Fibroblast of peridontal ligament (primary cell): Measurements from ENCODE around the gene FJX1.

ENCODE experiments used
- DNase-seq: peaks from one replicate; pipeline ENCODE4 v3.0.0-alpha.2; 2010; ENCODE audit errors: extremely low read depth

FJX1 gene

DNA sequence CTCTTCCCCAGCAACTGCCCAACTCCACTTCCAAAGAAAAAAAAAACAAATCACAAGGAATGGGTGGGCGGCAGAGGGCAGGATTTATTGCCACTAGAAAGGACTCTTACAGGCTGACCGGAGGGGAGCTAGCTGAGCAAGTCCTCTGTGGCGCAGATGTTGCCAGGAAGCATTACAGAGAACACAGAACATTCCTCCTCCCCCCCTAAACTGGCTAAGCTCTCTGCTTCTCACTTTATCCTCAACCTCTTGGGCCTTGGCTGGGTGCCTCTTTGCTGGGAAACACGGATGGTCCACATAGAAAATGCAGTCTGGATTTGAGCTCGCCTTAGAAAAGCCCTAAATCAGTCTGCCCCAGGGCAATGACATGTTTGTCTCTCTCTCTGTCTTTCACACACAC is 12.6 kb upstream of the FJX1 start:
- no peak for DNase-seq

DNA sequence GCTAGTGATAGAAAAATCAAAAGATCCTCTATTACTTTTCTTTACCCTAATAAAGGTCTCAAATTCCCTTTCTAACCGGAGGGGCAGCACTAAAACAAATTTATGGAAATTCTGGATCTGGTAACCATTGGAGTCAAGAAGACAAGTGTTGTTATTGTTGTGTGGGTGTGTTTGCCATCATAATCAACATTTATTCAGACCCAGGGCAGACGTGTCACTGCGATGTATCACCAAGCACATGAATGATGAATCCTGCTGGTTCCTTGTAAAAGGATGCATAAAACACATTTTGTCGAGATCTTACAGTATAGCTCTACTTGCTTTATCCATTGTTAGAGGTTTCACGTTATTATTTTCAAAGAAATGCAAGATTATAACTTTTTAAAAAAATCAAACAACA is 12.1 kb upstream of the FJX1 start:
- no peak for DNase-seq

DNA sequence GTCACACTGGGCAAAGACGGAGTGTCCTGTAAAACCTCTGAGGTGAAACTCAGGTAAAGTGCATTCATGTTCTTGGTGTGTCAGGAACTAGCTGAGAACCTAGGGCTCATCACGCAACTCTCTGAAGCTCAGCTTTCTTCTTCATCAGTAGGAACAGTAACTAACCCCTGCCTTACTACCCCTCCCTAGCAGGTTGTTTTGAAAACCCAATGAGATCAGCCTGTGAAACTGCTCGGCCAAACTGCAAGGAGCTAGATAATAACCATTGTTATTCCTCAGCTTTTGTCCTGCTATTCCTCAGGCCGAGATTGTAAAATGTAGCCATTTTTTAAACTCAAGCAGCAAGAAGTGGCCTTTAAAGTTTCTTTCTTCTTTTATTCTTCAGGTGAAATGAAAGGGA is 9.8 kb upstream of the FJX1 start:
- DNase-seq: no peak

DNA sequence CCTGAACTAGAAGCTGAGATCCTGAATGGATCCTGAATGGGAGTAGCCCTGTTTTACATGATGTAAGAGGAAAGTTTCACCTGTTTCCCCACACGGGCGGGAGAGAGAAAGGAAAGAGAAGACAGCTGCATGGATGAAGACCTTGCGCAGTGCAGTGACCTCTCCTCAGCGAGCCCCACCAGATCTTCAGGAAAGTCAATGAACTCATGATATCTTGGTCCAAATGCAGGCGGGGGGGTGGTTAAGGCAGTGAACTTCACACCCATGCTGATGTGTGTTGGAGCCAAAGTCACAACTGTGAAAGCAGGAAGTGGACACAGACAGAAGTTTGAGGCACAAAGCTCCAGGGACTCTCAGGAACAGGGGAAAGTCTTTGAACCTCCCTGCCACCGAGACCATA is 8.6 kb upstream of the FJX1 start:
- no peak for DNase-seq

DNA sequence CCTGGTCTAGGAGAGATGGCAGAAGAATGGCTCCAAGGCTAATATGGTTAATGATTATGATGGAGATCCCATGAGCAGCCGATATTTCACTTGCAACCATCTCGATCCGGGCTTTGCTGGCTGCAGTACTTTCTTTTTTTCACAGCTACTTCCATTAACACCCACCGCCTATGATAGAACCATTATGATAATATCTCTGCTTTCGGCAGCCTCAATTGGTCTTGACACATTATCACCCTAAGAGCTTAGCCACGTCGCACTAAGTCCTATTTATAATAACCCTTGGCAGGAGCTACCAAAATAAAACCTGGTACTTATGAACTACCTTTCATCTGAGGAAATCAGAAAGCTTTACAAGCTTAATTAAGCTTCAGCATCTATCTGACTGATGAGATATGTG is 7.6 kb upstream of the FJX1 start:
- DNase-seq: no peak

DNA sequence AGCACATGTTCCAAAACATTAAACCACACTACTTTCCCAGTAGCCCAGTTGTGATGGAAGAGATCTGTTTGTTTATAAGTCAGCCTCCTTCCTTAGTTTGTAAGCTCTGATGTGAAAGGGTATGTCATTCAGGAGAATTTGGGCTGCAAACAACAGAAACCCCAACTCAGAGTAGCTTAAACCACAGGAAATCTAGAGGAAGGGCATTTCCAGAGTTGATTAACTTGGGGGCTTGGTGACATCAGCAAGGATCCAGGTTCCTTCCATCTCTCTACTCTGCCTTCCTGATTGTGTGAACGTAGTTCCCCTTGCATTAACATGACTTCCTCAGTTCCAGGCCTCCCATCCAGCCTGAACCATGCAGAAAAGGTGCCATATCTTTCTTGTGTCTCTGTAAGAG is 6.5 kb upstream of the FJX1 start:
- no peak for DNase-seq

DNA sequence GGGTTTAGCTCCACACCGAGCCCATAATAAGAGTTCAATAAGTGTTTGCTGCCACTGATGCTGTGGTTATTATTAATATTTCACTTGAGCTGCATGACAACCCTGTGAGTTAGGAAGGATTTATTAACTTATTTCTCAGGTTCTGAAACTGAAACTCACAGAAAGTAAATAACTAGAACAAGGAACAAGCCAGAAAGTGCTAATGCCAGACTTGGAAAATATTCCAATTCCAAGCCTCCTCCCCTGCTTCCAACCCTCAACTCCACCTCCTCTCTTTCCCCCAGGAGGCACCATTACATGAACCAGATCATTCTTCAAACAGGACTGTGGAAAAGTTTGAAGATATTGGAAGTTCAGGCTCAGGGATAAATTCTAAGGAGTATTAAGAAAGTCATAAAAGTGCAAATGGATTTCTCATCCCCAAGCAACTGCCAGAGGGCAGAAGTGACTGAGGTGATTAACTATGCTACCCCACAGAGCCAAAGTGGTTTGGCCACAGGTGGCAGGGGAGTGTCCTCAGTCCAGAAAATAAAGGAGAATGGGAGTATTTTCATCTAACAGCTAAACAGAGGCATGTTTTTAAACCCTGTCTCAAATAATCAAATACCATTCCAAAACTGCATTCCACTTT is 3.2 kb upstream of the FJX1 start:
- DNase-seq: no peak

DNA sequence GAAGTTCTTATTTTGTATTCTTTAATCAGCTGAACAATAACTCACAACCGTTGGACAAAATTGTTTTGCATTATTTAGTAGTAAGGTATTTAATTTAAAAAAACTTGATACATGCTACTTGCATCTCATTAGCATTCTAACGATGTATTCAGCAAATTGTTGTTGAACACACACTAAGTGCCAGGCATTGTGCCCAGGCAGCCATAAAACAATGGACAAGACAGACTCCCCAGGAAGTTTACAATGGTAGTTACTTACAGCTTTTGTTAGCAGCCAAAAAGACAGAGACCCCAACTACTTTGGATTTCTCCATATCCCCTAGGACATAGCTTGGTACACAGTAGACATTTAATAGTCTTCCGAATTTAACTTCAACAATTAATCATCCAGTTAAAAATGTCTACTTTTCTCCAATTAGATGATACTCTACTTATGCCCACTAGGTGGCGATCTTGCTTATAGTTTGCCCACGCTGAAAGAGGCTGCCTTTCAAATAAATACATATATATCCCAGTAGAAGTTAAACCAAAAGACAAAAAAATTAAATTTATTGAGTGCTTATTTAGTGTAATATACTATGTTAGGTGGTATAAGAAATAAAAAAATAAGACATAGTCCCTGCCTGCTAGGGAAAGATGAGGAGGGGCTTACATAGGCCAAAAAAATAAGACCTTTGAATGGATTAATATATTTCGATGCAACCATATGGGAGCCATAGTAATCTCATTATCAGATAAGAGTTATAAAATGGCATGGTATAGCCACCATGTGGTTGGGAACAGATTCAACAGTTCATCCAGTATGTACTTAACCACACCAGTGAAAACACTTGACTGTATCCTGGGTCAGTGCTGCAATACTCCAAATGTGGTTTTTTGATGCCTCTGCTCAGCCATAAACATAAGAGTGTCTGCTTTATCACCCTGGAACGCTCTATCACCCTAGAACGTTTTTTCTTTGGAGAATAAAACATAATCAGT is 2.0 kb upstream of the FJX1 start:
- DNase-seq: peak; percentile 75

DNA sequence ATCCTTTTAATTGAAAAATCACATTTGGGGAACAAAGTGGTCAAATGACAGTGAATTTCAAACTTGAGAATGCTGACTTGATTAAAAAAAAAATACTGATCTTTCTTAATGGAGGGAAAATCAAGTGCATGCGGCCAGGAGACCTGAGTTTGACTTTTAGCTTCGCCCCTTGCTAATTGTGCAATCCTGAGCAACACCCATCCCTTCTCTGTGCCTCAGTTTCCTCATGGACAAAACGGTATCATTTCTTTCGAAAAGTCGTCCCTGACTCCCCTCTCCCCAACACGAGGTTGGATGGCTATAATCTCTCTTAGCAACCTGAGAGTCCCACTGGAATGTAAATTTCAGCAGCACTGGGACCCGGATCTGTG is 959 bp upstream of the FJX1 start:
- DNase-seq: no peak

DNA sequence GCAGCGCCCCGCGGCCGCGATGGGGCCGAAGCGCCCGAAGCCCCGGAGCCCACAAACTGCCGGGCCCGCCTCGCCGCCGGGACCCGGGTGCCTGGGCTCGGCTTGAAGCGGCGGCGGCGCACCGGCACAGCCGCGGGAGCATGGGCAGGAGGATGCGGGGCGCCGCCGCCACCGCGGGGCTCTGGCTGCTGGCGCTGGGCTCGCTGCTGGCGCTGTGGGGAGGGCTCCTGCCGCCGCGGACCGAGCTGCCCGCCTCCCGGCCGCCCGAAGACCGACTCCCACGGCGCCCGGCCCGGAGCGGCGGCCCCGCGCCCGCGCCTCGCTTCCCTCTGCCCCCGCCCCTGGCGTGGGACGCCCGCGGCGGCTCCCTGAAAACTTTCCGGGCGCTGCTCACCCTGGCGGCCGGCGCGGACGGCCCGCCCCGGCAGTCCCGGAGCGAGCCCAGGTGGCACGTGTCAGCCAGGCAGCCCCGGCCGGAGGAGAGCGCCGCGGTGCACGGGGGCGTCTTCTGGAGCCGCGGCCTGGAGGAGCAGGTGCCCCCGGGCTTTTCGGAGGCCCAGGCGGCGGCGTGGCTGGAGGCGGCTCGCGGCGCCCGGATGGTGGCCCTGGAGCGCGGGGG is 346 bp downstream of the FJX1 start:
- DNase-seq: no peak

DNA sequence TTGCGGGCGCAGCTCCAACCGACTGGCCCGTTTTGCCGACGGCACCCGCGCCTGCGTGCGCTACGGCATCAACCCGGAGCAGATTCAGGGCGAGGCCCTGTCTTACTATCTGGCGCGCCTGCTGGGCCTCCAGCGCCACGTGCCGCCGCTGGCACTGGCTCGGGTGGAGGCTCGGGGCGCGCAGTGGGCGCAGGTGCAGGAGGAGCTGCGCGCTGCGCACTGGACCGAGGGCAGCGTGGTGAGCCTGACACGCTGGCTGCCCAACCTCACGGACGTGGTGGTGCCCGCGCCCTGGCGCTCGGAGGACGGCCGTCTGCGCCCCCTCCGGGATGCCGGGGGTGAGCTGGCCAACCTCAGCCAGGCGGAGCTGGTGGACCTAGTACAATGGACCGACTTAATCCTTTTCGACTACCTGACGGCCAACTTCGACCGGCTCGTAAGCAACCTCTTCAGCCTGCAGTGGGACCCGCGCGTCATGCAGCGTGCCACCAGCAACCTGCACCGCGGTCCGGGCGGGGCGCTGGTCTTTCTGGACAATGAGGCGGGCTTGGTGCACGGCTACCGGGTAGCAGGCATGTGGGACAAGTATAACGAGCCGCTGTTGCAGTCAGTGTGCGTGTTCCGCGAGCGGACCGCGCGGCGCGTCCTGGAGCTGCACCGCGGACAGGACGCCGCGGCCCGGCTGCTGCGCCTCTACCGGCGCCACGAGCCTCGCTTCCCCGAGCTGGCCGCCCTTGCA is 1.0 kb downstream of the FJX1 start:
- no peak for DNase-seq

DNA sequence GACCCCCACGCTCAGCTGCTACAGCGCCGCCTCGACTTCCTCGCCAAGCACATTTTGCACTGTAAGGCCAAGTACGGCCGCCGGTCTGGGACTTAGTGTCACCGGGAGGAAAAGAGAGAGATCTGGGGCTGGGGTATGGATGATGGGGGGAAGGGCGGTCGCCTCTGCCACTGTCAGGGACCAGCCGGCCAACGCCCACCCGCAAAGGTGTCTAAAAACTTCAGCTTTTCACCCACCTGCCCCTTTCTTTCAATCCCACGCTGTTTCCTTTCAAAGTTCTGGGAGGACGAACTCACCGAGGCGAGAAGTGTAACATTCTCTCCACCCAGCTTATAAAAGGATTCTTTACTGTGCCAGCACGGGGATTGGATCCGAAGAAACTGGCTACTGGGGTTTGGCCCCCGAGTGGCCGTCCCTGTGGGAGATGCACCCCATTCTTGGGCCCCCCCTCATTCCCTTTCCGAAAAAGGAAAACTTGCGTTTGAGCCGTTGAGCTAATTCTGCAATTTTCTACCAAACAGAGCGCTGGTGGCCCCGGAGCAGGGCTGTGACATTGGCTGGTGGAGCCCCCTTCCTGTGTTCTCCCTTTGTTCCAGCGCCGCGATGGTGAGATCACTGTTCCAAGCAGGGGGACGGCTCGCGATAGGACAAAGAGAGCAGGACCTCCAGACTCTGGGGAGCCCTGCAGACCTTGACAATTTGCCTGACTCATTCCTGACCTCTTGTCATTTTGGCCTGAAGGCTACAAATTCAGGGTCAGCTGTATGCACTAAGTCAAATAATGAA is 1.8 kb downstream of the FJX1 start:
- DNase-seq: no peak

DNA sequence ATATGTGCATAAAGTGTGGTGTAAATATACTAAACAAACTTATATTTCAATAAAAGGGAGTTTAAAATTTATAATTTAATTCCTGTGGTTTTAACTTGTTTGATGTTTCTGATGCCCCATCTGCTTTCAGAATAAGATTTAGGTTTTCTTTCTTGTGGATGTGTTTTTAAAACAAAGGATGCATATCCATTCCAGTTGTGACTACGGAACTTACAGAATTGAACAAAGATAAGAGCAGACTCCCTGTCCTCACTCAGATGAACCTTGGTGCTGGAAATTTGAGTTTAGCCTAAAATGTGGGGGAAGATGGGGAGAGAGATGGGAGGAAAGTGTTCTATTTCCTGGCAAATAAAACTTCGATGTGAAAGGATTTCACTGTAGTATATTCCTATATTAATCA is 2.5 kb downstream of the FJX1 start:
- DNase-seq: no peak

DNA sequence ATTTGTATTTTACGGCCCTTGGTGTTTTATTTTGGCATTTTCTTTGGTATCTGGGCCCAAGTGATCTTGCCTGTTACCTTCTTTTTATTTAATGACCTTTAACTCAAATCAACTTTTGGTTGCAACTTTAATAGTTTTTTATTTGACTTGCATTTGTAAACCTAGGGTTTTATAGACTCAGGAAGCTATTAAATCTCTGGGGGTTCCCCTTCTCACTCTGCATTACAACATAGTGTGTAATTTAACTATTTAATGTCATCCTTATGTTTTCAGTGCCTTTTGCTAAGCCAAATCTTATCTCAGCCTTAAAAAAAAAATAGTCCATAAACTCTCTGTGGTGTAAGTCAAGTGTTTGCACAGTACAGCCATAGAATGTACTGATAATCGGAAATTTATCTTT is 3.4 kb downstream of the FJX1 start:
- no peak for DNase-seq

DNA sequence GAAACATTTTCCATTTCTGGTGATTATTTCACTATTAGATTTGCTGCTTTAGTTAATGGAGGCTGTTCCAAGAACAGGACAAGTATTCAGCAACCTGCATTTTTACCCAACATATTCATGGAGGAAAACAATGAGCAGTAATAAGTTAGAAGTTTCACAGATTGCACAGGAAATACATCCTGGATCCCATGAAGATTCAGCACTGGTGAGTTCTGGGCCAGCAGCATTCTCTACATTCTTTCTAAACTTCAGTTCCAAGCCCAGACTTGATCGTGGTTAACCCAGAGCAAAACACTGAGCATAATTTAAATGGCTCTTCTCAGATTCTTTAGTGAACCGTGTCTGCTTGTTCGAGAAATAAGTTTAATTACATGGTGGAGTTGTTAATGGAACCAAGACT is 3.8 kb downstream of the FJX1 start:
- peak; percentile 82 for DNase-seq

DNA sequence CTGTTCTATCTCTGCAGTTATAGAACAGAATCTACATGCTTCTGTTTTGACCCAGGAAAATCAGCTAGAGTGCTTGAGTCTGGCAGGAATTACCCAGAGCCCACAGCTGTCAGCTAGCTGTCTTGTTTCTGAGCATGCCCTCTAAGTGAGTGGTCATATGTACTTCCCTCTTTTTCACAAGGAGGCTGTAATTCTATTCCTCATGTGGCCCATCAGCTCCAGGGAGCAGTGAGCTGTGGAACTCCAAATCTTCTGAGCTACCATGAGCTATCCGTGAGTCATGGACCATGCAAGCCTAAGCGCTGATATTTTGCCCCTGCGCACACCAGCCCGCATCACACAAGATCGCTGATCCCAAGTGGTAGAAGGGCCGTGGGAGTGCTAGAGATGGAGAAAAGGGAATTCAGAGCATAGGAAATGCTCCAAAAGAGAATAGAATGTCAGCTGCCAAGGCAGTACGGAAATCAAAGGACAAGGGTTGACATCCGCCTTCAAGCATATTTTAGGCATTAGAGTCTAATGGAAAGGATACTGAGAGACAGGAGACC is 5.4 kb downstream of the FJX1 start:
- peak; percentile 93 for DNase-seq

DNA sequence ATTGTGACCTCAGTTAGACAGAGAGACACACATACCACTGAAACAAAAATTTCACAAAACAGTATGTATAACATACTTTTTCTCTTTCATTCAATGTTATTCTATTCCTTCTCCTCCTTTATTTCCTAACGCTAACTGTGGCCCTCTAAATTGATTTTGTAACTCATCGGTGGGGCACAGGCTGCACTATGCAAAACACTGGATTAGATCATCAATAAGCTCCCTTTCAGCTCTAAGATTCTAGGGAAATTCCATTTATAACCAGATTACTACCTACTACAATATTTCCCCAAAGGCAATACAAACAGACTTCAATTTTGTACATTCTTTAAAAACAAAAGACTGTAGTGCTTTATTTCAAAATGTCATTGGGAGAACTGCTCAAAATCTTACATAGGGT is 6.1 kb downstream of the FJX1 start:
- no peak for DNase-seq

DNA sequence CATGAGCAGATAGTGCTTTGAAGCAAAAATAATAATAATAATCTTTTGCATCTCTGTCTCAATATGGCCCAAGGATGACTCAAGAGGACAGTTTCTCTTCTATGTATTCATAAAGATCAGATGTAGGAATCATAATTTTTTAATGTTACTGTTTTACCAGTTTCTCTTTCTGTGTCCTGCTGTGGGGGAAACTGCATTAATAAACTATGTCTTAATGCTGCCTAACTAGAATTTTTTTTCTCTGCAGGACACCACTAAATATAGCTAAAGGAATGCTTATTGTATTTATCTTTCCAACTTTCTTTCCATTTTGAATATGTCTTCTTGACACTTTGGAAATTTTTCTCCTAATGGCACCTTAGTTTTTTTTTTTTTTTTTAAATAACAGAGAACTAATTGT is 6.5 kb downstream of the FJX1 start:
- DNase-seq: no peak

DNA sequence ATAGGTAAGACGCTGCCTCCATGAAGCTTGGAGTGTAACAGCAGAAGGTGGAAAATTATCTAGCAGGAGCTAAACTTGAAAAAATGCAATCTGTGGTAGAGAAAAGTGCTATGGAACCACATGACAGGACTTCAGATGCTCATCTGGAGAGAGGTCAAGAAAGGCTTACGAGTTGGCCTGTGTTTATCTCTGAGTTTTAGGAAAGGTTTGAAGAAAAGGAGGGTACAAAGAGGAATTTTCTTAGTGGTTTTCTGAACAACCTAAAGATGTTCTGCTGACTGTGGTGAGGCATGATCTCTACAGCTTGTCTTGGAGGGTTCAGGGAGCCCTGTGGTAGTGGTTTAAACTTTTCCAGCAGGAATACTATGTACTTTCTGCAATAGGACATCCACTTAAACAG is 8.2 kb downstream of the FJX1 start:
- no peak for DNase-seq

DNA sequence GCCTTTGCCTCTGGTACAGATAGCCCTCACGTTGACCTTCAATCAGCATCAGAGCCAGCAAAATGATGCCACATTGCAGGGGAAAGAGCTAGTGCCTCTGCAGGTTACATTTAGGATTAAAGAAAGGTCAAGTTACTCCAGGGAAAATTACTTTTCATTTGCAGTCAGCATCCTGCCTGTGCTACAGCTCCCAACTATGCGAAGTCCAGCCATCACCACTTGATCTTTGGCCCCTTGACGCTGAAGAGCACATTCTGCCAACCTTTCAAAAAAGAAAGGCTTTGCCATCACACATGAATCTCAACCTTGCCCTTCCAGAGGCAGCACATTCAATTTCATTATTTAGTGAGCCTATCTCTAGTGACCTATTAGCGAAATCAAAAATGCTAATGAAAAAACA is 11.3 kb downstream of the FJX1 start:
- DNase-seq: no peak

DNA sequence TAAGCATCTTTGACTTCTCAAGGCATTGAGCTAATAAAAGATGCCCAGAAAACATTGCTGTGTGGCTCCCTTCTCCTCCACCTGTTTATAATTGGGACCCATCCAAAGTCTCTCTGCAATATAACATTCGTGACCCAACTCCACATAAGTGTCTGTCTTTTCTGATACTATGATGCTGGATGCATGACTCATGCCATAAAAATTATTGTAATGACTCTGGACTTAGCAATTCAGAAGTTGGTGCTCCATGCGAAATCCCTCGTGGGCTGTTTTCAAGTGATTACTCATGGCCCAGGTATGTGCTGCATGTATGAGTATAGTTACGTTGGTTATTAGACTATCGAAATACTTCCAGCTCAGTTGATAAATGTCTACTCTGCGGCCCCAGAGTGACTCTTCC is 11.7 kb downstream of the FJX1 start:
- DNase-seq: peak; percentile 97
